GM12891 (cell line): ENCODE measurements around the gene HTR1D.
"Not testable (repeated sequence)": the region's sequence is repeated elsewhere in the genome, so short reads cannot be mapped to it uniquely, and the experiment has no call there.

Experiments used
- DNase-seq: peaks from one replicate; pipeline ENCODE4 v3.0.0; 2011; ENCODE audit warnings: low spot score; ENCODE audit not compliant: insufficient read length
- FAIRE-seq: peaks from 2 replicates; lab custom pipeline; 2011; peaks lifted over from hg19 to GRCh38; lab: Jason Lieb, UNC
- PAX5 ChIP-seq: IDR thresholded peaks from 2 replicates; pipeline ENCODE4 v1.6.1; 2011; ENCODE audit warnings: low read length, moderate library complexity, mild to moderate bottlenecking; ENCODE audit not compliant: insufficient read depth, severe bottlenecking
- POLR2A ChIP-seq: IDR thresholded peaks from 2 replicates; pipeline ENCODE4 v1.6.1; 2011; ENCODE audit warnings: low read depth, low read length, control low read depth
- POLR2AphosphoS5 ChIP-seq: IDR thresholded peaks from 2 replicates; pipeline ENCODE4 v1.6.1; 2011; ENCODE audit warnings: low read depth, low read length, control low read depth
- POU2F2 ChIP-seq: IDR thresholded peaks from 2 replicates; pipeline ENCODE4 v1.6.1; 2011; ENCODE audit warnings: low read depth, mild to moderate bottlenecking, control low read depth, low read length, moderate library complexity
- SPI1 ChIP-seq: IDR thresholded peaks from 2 replicates; pipeline ENCODE4 v1.6.1; 2011; ENCODE audit warnings: low read depth, low read length, control low read depth
- TAF1 ChIP-seq: IDR thresholded peaks from 2 replicates; pipeline ENCODE4 v1.6.1; 2011; ENCODE audit warnings: low read depth, low read length, control low read depth

The HTR1D gene

DNA sequence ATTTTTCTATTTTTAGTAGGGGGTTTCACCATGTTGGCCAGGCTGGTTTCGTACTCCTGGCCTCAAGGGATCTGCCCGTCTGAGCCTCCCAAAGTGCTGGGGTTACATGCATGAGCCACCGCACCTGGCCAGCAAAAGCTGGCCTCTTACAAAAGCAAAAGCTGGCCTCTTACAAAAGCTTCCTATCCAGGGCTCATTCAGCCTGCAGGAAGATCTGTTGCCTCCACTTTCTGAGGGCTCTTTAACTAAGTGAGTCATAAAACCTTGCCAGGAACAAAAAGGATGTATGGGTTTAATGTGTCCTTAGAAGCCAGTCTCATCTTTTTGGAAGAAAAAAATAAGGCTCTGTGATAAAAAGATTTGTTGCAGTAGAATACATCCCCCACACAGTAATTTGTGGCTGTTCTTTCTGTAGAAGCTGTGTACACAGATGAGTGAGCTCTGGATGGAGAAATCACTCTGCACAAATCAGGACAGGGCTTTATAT, 15.0 kb downstream of the HTR1D start:
- no peak for FAIRE-seq
- TF ChIP-seq SPI1: no peak
- no peak for TF ChIP-seq POU2F2
- TF ChIP-seq POLR2AphosphoS5: no peak
- TF ChIP-seq POLR2A: no peak
- no peak for TF ChIP-seq PAX5
- no peak for TF ChIP-seq TAF1
- no peak for DNase-seq

DNA sequence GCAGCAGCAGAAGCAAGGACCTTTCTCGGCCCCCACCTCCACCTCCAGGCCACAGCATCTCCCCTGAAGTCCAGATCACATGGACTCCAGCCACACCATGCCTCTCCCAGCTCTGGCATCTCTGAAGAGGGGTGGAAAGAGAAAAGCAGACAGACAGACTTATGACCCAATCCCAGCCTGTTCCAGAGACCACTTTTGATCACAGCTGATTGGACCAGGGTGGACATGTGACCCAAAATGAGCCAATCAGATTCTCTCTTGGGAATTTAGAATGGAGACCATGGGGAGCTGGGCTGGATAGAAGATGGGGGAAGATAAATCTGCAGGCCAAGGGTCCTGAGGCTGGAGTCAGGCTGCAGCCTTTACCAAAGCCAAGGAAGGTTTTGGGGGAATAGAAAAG, 16.4 kb downstream of the HTR1D start:
- DNase-seq (no peak), FAIRE-seq (no peak)
- TF ChIP-seq SPI1 (no peak), POU2F2 (no peak), POLR2A (no peak), TAF1 (no peak), PAX5 (no peak), POLR2AphosphoS5 (no peak)

DNA sequence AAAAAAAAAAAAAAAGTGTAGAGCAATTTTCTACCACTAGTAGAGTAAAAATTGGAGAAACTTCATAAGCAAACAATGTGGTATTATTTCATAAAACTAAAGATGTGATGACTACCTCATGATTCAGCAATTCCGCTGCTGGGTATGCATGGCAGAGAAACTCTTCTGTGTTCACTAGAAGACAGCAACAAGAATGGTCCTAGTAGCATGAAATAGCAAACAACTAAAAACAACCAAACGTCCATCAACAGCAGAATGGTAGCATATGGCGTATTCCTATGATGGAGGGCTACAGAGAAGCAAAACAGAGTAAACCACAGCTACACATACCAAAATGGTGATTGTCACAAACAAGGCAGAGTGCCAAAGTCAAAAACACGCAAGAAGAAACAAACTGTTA, 18.9 kb downstream of the HTR1D start:
- FAIRE-seq: no peak
- no peak for DNase-seq
- TF ChIP-seq PAX5 (no peak), SPI1 (no peak), POLR2AphosphoS5 (no peak), TAF1 (no peak), POLR2A (no peak), POU2F2 (no peak)

DNA sequence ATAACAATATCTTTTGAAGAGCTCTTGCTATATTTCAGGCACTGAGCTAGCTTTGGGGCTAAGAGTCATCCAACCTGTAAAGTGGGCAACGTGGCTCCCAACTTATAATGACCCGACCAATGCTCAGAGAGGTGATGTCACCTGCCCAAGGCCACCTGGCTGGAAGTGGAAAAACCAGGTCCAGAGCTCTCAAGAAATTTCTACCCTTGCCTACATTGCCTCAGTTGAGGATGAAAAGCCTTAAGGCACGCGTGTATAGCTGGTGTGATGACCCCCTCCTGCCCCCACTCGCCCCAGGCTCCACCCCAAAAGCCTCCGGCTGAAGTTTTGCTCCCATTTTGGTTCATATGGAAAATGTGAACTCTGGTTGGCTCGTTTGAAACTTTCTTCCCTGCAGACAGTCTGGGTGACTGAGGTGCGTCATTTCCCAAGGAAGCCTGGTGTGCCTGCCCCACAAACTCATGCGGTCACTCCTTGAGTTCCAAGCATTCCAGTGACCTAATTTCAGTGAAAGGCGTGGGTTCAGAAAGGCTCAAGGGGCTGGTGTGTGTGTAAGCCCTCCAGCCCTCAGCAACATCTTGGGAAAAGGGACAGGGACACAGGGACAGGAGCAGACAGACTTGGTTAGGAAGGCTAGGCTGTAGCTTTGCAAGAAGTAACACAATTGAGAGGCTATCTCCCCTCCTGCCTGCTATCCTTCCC, 20.5 kb downstream of the HTR1D start:
- DNase-seq: no peak
- TF ChIP-seq POLR2A (no peak), SPI1 (no peak), POU2F2 (no peak), PAX5 (no peak), TAF1 (no peak), POLR2AphosphoS5 (no peak)
- FAIRE-seq: no peak

DNA sequence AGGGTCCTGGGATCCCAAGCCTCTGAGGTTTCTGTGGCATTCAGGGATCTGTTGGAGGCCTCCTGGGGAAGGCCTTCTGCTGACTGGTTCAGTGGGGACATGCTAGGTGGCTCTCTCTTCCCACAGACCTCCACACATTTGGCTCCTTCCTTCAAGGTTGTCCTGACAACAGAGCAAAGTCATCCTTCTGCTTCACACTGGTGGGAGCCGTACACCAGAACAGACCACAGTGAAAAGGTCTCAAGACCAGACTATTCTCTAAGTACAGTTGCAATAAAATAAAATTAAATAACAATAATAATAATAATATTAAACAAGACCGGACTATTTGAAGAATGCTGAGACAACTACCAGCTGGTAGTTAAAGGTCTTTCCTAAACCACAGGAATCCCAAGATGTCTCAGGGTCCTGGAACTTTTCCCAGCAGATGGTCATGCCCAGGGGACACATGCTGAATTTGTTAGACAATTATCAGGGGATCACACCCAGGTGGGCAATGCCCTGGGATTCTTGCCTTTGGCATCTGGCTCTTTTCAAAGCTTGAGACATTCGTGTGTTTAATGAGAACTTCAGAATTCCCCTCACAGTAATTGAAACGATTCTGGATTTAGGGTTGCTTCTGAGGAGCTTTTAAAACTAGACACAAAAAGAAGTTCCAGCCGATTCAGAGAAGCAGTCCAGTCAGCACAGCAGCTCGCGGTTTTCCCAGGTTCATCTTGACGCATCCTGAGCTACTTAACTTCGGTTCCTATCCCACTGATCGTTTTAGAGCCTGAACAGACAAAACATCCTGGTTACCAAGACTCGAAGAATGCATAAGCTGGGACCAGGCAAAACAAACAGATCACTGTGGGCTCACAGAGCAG, 22.9 kb downstream of the HTR1D start:
- no peak for TF ChIP-seq POU2F2
- no peak for TF ChIP-seq POLR2AphosphoS5
- TF ChIP-seq TAF1: no peak
- no peak for TF ChIP-seq SPI1
- TF ChIP-seq POLR2A: no peak
- TF ChIP-seq PAX5: no peak
- DNase-seq (no peak), FAIRE-seq (no peak)

DNA sequence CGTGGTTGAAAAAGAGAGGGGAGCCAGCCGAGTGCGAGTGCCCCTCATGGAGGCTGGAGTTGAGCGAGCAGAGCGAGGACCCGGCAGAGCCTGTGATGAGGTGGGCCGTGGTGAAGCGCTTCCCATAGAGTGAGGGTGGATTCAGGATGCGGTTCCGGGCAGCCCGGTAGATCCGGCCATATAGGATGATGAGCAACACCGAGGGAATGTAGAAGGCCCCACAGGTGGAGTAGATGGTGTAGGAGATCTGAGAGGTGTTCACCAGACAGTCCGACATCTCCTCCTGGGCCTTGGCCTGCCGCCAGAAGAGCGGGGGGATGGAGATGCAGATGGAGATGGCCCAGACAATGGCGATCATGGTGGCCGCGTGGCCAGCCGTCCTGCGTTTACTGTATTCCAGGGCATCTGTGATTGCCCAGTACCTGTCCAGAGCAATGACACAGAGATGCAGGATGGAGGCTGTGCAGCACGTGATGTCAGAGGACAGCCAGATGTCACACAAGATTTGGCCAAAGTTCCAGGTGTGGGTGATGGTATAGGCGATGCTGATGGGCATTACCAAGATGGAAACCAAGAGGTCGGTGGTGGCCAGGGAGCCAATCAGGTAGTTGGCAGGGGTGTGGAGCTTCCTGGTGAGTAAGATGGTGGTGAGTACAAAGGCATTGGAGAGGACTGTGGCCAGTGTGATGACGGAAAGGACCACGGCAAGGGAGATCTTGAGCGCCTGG, 23.7 kb downstream of the HTR1D start:
- no peak for DNase-seq
- FAIRE-seq: no peak
- TF ChIP-seq POU2F2 (no peak), POLR2AphosphoS5 (no peak), PAX5 (no peak), SPI1 (no peak)

DNA sequence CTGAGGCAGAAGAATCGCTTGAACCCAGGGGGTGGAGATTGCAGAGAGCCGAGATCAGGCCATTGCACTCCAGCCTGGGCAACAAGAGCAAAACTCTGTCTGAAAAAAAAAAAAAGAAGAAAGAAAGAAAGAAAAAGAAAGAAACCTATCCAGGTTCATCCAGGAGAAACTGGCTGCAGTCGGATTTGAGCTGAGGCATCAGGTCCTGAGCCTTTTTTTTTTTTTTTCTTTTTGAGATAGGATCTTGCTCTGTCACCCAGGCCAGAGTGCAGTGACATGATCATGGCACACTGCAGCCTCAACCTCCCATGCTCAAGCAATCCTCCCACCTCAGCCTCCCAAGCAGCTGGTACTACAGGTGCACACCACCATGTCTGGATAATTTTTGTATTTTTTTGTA, 26.1 kb downstream of the HTR1D start:
- DNase-seq: no peak
- TF ChIP-seq PAX5 (no peak), POLR2AphosphoS5 (no peak), POU2F2 (no peak), TAF1 (no peak), SPI1 (no peak), POLR2A (no peak)

DNA sequence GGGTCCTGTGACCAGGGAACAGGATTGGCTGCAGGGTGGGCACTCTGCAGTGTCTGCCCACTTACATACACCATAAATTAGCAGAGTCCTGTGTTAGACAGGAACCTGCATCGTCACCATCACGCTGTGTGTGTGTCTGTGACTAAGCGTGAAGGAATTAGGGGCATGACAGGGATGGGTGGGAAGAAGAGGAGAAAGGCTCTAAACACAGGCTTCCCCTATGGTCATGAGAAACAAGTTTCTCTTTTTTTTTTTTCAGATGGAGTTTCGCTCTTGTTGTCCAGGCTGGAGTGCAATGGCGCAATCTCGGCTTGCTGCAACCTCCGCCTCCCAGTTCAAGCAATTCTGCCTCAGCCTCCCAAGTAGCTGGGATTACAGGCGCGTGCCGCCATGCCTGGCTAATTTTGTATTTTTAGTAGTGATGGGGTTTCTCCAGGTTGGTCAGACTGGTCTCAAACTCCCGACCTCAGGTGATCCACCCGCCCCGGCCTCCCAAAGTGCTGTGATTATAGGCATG, 28.3 kb downstream of the HTR1D start:
- not testable (repeated sequence) for FAIRE-seq, DNase-seq

More for the DNA sequence above, 26.1 kb downstream of the HTR1D start:
- FAIRE-seq: no peak

DNA sequence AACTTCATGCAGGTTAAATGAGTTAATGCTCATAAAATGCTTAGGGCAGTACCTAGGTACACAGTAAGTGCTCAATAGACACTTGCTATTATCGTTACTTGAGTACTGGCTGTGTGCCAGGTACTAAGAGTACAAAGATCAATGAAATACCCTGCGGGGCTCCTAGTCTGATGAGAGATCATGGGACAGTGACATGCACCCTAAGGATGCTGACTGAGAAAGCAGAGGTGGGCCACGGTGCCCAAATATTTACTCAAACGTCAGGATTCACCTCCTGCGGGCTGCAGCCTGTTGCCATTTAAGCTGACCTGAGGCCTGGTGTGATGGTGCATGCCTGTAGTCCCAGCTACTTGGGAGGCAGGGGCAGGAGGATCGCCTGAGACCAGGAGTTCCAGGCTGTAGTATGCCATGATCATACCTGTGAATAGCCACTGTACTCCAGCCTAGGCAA, 28.8 kb downstream of the HTR1D start:
- no peak for DNase-seq
- FAIRE-seq: no peak
- no peak for TF ChIP-seq PAX5
- TF ChIP-seq POLR2AphosphoS5: no peak
- TF ChIP-seq POU2F2: no peak
- TF ChIP-seq TAF1: no peak
- no peak for TF ChIP-seq SPI1
